HL-60 (cell line): Measurements from ENCODE around the gene PTPRG.

Experiments used
- DNase-seq, 2 experiments: peaks; one replicate each; pipeline ENCODE4 v3.0.0-alpha.2; 2010 to 2020; ENCODE audit warnings: low read depth in 1 of 2, low spot score in 1 of 2
- H3K27ac ChIP-seq: fragments of 250-450 bp; sonication (Bioruptor Pico); replicated peaks from 2 replicates; pipeline ENCODE4 v1.5.1; 2020; ENCODE audit warnings: mild to moderate bottlenecking, moderate library complexity
- H3K27me3 ChIP-seq: fragments of 250-450 bp; sonication (Bioruptor Pico); 2 replicates; pipeline ENCODE4 v1.5.1; 2021; ENCODE audit warnings: mild to moderate bottlenecking, moderate library complexity; ENCODE audit not compliant: insufficient read depth, poor library complexity, severe bottlenecking
- H3K4me3 ChIP-seq: replicated peaks from 2 replicates; pipeline ENCODE4 v1.5.1; 2011; ENCODE audit warnings: mild to moderate bottlenecking, control low read depth, low read length; ENCODE audit not compliant: insufficient read depth
- GABPA ChIP-seq: IDR thresholded peaks from 2 replicates; pipeline ENCODE4 v1.6.1; 2012; ENCODE audit warnings: low read depth
- POLR2AphosphoS5 ChIP-seq: IDR thresholded peaks from 2 replicates; pipeline ENCODE4 v1.6.1; 2012; ENCODE audit warnings: low read depth
- SPI1 ChIP-seq: IDR thresholded peaks from 2 replicates; pipeline ENCODE4 v1.6.1; 2012; ENCODE audit warnings: low read depth, mild to moderate bottlenecking, borderline replicate concordance
- TF ChIP-seq, protein P1 (sequence below): IDR thresholded peaks from 2 replicates; pipeline ENCODE4 v1.6.1; 2012; ENCODE audit warnings: low read depth; ENCODE audit not compliant: insufficient replicate concordance
- TF ChIP-seq, protein P2 (sequence below): IDR thresholded peaks from one replicate; pipeline ENCODE4 v1.5.1; 2011; ENCODE audit warnings: low read length, control low read depth, inconsistent platforms; ENCODE audit not compliant: insufficient read depth

PTPRG gene

DNA sequence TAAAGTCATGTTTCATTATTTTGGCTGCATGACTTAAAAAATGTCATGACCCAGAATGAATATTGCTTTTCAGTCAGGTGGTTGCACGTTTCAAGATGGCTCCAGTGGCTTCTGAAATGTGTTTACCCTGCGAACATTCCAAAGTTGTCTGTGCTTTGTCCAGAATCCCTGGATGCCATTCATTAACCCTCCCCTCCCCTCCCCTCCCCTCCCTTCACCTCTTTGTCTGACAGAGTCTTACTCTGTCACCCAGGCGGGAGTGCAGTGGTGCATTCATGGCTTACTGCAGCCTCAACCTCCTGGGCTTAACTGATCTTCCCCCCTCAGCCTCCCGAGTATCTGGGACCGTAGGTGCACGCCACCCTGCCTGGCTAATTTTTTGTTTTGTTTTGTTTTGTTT is 308.0 kb downstream of the PTPRG start:
- H3K27ac ChIP-seq: no peak overlapping the region
- TF ChIP-seq POLR2AphosphoS5 (no peak), GABPA (no peak), SPI1 (no peak)
- TF ChIP-seq, protein P1, sequence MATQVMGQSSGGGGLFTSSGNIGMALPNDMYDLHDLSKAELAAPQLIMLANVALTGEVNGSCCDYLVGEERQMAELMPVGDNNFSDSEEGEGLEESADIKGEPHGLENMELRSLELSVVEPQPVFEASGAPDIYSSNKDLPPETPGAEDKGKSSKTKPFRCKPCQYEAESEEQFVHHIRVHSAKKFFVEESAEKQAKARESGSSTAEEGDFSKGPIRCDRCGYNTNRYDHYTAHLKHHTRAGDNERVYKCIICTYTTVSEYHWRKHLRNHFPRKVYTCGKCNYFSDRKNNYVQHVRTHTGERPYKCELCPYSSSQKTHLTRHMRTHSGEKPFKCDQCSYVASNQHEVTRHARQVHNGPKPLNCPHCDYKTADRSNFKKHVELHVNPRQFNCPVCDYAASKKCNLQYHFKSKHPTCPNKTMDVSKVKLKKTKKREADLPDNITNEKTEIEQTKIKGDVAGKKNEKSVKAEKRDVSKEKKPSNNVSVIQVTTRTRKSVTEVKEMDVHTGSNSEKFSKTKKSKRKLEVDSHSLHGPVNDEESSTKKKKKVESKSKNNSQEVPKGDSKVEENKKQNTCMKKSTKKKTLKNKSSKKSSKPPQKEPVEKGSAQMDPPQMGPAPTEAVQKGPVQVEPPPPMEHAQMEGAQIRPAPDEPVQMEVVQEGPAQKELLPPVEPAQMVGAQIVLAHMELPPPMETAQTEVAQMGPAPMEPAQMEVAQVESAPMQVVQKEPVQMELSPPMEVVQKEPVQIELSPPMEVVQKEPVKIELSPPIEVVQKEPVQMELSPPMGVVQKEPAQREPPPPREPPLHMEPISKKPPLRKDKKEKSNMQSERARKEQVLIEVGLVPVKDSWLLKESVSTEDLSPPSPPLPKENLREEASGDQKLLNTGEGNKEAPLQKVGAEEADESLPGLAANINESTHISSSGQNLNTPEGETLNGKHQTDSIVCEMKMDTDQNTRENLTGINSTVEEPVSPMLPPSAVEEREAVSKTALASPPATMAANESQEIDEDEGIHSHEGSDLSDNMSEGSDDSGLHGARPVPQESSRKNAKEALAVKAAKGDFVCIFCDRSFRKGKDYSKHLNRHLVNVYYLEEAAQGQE: no peak
- TF ChIP-seq, protein P2, sequence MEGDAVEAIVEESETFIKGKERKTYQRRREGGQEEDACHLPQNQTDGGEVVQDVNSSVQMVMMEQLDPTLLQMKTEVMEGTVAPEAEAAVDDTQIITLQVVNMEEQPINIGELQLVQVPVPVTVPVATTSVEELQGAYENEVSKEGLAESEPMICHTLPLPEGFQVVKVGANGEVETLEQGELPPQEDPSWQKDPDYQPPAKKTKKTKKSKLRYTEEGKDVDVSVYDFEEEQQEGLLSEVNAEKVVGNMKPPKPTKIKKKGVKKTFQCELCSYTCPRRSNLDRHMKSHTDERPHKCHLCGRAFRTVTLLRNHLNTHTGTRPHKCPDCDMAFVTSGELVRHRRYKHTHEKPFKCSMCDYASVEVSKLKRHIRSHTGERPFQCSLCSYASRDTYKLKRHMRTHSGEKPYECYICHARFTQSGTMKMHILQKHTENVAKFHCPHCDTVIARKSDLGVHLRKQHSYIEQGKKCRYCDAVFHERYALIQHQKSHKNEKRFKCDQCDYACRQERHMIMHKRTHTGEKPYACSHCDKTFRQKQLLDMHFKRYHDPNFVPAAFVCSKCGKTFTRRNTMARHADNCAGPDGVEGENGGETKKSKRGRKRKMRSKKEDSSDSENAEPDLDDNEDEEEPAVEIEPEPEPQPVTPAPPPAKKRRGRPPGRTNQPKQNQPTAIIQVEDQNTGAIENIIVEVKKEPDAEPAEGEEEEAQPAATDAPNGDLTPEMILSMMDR: no peak
- H3K4me3 ChIP-seq: no peak overlapping the region
- H3K27me3 ChIP-seq: no peaks in the 10 kb centered on the region
- DNase-seq: no peak

DNA sequence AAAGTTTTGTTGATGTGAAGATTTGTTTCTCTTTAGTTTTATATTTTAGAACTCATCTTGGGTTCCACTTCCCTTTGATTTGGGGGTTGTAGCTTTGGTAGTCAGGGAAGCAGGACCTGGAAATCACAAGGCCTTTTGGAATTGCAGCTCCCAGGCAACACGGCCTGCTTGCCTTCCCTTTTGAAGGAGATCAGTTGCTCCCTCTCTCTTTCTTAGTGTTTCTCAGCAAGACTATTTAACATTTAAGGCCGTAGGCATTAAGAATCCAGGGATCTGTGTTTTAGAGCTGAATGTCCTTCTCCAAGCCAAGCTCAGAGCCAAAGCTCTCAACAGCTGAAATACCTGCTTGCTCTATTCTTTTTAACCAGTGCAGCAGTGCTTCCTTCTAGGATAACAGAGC is 310.3 kb downstream of the PTPRG start:
- Histone ChIP-seq H3K27me3 (no peaks in the 10 kb centered on the region), H3K27ac (no peak overlapping the region), H3K4me3 (no peak overlapping the region)
- no peak for DNase-seq
- TF ChIP-seq POLR2AphosphoS5: no peak

DNA sequence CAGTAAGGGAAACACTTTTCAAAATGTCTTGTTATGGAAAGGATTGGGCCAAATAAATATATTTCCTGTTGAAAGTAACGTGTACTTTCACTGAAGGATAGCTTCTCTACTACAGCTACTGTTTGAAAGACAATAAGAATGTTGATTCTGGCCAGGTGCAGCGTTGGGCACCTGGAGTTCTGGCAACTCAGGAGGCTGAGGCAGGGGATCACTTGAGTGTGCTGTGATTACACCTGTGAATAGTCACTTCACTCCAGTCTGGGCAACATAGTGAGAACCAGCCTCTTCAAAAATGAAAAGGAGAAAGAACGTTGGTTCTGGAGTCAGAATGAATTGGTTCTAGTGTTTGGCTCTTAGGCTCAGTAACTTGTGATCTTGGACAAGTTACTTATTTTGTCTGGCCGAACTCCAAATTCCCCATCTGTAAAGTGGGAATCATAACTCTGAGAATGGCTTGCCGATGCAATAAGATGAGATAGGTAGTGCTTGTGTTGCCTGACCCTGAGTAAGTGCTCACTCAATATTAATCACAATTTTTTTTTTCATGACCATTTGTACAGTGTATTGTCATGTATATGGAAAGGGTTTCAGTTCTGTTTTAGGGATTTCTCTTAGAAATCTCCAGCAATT is 310.8 kb downstream of the PTPRG start:
- TF ChIP-seq, protein P2: no peak
- TF ChIP-seq SPI1: no peak
- Histone ChIP-seq H3K27ac (no peak overlapping the region), H3K4me3 (no peak overlapping the region)

DNA sequence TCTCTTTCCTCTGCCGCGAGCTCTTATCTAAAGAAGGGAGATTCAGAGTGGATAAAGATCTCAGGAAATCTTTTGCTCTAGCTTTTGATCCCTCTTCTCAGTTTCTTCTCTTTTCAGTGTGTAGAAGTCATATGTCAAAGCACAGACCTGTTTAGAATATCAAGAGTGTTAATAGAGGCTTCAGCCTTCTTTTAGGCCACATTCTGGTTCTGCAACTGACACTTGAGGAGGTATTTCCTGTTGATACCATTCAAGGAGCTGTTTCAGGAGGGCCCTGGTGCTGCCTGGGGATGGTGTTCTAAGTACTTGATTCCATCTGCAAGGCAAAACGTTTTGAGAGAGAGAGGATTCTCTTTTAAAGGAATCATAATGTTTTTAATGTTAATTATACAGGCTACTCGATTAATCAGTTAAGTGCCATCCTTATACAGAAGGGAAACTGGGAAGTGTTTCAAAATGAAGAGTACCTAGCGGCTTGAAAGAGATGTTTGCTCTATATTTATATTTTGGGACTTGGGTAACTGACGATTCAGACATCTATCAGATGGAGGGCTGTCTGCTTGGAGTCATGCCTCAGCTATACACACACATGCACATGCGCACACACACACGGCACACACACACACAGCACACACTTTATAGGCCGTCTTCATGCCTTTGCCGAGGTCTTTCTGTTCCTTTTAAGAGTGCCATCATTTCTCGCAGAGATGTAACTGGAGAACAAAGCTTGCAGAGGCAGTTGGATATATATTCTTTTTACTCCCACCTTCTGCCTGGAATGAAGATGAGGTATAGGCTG is 313.9 kb downstream of the PTPRG start:
- H3K4me3 ChIP-seq: no peak overlapping the region
- H3K27me3 ChIP-seq: no peaks in the 10 kb centered on the region
- no peak for TF ChIP-seq GABPA
- TF ChIP-seq POLR2AphosphoS5: no peak
- TF ChIP-seq, protein P2: no peak
- TF ChIP-seq, protein P1: no peak
- no peak for TF ChIP-seq SPI1
- DNase-seq: no peak
- no peak overlapping the region for H3K27ac ChIP-seq

More for the DNA sequence above, 310.8 kb downstream of the PTPRG start:
- no peak for DNase-seq
- H3K27me3 ChIP-seq: no peaks in the 10 kb centered on the region
